ENCODE measurements around the gene TOX2.

TOX2 gene

DNA sequence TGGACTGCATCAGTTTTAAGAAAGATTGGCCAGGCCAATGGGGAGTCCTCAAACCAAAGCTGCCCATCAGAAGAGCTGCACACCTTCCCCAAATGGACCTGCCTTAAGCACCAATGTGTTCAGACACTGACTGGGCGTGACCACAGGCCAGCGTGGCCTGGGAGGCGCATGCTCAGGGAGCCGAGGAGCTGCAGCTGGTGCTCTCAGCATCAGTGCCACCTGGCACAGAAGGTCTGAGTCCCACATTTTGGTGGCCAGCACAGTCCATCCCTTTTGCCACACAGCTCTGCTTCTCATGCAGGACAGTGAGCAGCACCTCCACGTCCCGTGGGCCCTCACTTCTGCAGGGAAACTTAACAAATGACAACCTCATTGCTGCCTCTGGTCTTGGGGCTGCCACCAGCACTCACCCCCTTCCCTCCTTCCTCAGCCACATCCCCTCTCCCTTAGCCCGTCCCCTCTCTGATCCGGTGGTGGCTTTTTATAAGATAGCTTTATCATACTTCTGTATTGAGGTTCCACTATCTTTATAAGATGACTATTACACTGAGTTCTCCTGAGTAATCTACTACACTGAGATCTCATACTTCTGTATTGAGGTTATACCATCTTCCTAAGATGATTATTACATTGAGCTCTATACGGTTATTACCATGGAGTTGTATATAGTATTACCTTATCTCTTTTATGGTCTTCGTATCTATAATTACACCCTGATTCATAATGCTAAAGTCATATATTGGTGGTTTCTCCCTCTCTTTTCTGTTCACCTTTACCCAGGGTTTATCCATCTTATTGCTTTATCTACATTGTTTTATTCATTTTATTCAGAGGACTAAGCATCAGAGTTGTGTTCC, 109.1 kb downstream of the TOX2 start:
- POLR2A ChIA-PET: no interaction called here
- no peaks in the 10 kb centered on the region for H3K36me3 ChIP-seq (ENCODE audit: control insufficient read depth in 2 of 2, insufficient read depth in 1 of 2, low read length in 2 of 2)
- CTCF ChIA-PET: interaction anchor here (1.0 kb wide), 1 partner anchor 57 kb away, joined by 5 read pairs; no protein-coding TSS in a partner anchor
- TF ChIP-seq, protein P1, sequence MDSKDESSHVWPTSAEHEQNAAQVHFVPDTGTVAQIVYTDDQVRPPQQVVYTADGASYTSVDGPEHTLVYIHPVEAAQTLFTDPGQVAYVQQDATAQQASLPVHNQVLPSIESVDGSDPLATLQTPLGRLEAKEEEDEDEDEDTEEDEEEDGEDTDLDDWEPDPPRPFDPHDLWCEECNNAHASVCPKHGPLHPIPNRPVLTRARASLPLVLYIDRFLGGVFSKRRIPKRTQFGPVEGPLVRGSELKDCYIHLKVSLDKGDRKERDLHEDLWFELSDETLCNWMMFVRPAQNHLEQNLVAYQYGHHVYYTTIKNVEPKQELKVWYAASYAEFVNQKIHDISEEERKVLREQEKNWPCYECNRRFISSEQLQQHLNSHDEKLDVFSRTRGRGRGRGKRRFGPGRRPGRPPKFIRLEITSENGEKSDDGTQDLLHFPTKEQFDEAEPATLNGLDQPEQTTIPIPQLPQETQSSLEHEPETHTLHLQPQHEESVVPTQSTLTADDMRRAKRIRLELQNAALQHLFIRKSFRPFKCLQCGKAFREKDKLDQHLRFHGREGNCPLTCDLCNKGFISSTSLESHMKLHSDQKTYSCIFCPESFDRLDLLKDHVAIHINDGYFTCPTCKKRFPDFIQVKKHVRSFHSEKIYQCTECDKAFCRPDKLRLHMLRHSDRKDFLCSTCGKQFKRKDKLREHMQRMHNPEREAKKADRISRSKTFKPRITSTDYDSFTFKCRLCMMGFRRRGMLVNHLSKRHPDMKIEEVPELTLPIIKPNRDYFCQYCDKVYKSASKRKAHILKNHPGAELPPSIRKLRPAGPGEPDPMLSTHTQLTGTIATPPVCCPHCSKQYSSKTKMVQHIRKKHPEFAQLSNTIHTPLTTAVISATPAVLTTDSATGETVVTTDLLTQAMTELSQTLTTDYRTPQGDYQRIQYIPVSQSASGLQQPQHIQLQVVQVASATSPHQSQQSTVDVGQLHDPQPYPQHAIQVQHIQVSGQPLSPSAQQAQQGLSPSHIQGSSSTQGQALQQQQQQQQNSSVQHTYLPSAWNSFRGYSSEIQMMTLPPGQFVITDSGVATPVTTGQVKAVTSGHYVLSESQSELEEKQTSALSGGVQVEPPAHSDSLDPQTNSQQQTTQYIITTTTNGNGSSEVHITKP (tag by site-specific recombination; IDR thresholded peaks at IDR 0.05): peak; percentile 62
- TF ChIP-seq SP7 (tag by site-specific recombination; IDR thresholded peaks at IDR 0.05) (peak; percentile 93), ZNF274 (IDR thresholded peaks at IDR 0.05; ENCODE audit: low read length) (no peak), ZNF274 (tag by site-specific recombination; IDR thresholded peaks at IDR 0.05; ENCODE audit: borderline replicate concordance) (no peak)
- H3K9me3 ChIP-seq (ENCODE audit: control insufficient read depth, insufficient read depth, low read depth, low read length): no peaks in the 10 kb centered on the region
- no peak overlapping the region for H3K4me3 ChIP-seq (ENCODE audit: low read depth, low read length)
- peaks cover 19% of the 10 kb centered on the region for H3K4me1 ChIP-seq (ENCODE audit: control insufficient read depth, insufficient read depth, low read length)
- H3K27ac ChIP-seq (ENCODE audit: extremely low read depth, low read depth, low read length): no peak overlapping the region

DNA sequence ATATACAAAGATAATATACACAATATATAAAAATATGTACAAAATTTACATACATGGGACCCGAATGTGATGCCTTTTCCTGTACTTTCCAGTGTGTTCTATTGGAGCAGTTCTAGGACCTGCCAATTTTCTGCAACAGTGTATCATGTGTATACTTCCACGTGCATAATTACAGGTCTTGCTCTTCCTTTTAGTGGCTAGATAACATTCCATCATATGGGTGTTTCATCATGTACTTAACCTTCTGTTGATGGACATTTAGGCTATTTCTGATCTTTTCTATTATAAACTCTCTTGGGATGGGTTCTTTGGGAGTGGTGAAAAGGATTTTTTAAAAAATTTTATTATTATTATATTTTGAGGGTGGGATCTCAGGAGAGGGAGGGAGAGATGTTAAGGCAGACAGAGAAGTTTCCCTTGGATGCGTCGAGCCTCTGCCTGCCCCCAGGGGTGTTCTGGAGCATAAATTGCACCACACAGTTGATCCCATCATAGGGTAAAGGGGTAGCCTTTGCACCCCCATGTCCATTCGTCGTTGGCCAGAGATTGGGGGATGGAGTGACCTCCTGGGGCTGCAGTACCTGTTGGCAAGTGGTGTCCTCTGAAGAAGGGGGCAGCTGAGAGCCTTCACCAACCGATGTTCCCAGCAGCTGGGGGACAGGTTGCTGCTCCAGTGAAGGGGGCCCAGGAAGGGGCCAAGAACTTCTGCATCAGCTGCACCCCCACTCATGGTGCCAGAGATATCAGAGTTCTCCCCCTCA, 110.3 kb downstream of the TOX2 start:
- H3K4me1 ChIP-seq (ENCODE audit: control insufficient read depth, insufficient read depth, low read length): peaks cover 8% of the 10 kb centered on the region
- TF ChIP-seq ZNF112 (tag by site-specific recombination; IDR thresholded peaks at IDR 0.05) (no peak), ZNF426 (tag by site-specific recombination; IDR thresholded peaks at IDR 0.05) (no peak), ZSCAN30 (tag by site-specific recombination; IDR thresholded peaks at IDR 0.05) (no peak), FEZF1 (tag by site-specific recombination; IDR thresholded peaks at IDR 0.05) (peak; percentile 57; the same call in 1 of the 2 replicates), ZNF585B (tag by site-specific recombination; IDR thresholded peaks at IDR 0.05) (no peak)
- TF ChIP-seq, protein P2, sequence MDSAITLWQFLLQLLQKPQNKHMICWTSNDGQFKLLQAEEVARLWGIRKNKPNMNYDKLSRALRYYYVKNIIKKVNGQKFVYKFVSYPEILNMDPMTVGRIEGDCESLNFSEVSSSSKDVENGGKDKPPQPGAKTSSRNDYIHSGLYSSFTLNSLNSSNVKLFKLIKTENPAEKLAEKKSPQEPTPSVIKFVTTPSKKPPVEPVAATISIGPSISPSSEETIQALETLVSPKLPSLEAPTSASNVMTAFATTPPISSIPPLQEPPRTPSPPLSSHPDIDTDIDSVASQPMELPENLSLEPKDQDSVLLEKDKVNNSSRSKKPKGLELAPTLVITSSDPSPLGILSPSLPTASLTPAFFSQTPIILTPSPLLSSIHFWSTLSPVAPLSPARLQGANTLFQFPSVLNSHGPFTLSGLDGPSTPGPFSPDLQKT (IDR thresholded peaks at IDR 0.05; ENCODE audit: borderline replicate concordance, low read depth, low read length): no peak
- TF ChIP-seq, protein P3, sequence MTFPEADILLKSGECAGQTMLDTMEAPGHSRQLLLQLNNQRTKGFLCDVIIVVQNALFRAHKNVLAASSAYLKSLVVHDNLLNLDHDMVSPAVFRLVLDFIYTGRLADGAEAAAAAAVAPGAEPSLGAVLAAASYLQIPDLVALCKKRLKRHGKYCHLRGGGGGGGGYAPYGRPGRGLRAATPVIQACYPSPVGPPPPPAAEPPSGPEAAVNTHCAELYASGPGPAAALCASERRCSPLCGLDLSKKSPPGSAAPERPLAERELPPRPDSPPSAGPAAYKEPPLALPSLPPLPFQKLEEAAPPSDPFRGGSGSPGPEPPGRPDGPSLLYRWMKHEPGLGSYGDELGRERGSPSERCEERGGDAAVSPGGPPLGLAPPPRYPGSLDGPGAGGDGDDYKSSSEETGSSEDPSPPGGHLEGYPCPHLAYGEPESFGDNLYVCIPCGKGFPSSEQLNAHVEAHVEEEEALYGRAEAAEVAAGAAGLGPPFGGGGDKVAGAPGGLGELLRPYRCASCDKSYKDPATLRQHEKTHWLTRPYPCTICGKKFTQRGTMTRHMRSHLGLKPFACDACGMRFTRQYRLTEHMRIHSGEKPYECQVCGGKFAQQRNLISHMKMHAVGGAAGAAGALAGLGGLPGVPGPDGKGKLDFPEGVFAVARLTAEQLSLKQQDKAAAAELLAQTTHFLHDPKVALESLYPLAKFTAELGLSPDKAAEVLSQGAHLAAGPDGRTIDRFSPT (tag by site-specific recombination; IDR thresholded peaks at IDR 0.05): no peak
- TF ChIP-seq, protein P4, sequence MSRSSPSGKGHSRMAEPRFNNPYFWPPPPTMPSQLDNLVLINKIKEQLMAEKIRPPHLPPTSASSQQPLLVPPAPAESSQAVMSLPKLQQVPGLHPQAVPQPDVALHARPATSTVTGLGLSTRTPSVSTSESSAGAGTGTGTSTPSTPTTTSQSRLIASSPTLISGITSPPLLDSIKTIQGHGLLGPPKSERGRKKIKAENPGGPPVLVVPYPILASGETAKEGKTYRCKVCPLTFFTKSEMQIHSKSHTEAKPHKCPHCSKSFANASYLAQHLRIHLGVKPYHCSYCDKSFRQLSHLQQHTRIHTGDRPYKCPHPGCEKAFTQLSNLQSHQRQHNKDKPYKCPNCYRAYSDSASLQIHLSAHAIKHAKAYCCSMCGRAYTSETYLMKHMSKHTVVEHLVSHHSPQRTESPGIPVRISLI (tag by site-specific recombination; IDR thresholded peaks at IDR 0.05): no peak
- TF ChIP-seq, protein P5, sequence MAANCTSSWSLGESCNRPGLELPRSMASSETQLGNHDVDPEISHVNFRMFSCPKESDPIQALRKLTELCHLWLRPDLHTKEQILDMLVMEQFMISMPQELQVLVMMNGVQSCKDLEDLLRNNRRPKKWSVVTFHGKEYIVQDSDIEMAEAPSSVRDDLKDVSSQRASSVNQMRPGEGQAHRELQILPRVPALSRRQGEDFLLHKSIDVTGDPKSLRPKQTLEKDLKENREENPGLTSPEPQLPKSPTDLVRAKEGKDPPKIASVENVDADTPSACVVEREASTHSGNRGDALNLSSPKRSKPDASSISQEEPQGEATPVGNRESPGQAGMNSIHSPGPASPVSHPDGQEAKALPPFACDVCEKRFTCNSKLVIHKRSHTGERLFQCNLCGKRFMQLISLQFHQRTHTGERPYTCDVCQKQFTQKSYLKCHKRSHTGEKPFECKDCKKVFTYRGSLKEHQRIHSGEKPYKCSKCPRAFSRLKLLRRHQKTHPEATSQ (tag by site-specific recombination; IDR thresholded peaks at IDR 0.05): no peak
- TF ChIP-seq, protein P6, sequence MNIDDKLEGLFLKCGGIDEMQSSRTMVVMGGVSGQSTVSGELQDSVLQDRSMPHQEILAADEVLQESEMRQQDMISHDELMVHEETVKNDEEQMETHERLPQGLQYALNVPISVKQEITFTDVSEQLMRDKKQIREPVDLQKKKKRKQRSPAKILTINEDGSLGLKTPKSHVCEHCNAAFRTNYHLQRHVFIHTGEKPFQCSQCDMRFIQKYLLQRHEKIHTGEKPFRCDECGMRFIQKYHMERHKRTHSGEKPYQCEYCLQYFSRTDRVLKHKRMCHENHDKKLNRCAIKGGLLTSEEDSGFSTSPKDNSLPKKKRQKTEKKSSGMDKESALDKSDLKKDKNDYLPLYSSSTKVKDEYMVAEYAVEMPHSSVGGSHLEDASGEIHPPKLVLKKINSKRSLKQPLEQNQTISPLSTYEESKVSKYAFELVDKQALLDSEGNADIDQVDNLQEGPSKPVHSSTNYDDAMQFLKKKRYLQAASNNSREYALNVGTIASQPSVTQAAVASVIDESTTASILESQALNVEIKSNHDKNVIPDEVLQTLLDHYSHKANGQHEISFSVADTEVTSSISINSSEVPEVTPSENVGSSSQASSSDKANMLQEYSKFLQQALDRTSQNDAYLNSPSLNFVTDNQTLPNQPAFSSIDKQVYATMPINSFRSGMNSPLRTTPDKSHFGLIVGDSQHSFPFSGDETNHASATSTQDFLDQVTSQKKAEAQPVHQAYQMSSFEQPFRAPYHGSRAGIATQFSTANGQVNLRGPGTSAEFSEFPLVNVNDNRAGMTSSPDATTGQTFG (tag by site-specific recombination; IDR thresholded peaks at IDR 0.05; ENCODE audit: borderline replicate concordance): no peak
- TF ChIP-seq, protein P7, sequence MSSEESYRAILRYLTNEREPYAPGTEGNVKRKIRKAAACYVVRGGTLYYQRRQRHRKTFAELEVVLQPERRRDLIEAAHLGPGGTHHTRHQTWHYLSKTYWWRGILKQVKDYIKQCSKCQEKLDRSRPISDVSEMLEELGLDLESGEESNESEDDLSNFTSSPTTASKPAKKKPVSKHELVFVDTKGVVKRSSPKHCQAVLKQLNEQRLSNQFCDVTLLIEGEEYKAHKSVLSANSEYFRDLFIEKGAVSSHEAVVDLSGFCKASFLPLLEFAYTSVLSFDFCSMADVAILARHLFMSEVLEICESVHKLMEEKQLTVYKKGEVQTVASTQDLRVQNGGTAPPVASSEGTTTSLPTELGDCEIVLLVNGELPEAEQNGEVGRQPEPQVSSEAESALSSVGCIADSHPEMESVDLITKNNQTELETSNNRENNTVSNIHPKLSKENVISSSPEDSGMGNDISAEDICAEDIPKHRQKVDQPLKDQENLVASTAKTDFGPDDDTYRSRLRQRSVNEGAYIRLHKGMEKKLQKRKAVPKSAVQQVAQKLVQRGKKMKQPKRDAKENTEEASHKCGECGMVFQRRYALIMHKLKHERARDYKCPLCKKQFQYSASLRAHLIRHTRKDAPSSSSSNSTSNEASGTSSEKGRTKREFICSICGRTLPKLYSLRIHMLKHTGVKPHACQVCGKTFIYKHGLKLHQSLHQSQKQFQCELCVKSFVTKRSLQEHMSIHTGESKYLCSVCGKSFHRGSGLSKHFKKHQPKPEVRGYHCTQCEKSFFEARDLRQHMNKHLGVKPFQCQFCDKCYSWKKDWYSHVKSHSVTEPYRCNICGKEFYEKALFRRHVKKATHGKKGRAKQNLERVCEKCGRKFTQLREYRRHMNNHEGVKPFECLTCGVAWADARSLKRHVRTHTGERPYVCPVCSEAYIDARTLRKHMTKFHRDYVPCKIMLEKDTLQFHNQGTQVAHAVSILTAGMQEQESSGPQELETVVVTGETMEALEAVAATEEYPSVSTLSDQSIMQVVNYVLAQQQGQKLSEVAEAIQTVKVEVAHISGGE (tag by site-specific recombination; conservative IDR thresholded peaks at IDR 0.05; ENCODE audit: low read depth): no peak

More for the DNA sequence above, 110.3 kb downstream of the TOX2 start:
- Histone ChIP-seq H3K27ac (ENCODE audit: extremely low read depth, low read depth, low read length) (no peak overlapping the region), H3K4me3 (ENCODE audit: low read depth, low read length) (no peak overlapping the region), H3K36me3 (ENCODE audit: control insufficient read depth in 2 of 2, insufficient read depth in 1 of 2, low read length in 2 of 2) (no peaks in the 10 kb centered on the region), H3K9me3 (ENCODE audit: control insufficient read depth, insufficient read depth, low read depth, low read length) (no peaks in the 10 kb centered on the region)
- CTCF ChIA-PET: interaction anchor here (0.6 kb wide), 1 partner anchor 275 kb away, joined by 3 read pairs; no protein-coding TSS in a partner anchor
- POLR2A ChIA-PET: no interaction called here

All from HEK293 (cell line).